Ovary (tissue), 3 donors: Measurements from ENCODE around the gene DDAH2.

Experiments used
- CTCF ChIP-seq, 3 donors: fragments of 450-650 bp in 2 of 3; fragments of 200-600 bp in 1 of 3; IDR thresholded peaks; one replicate each; pipeline versions ENCODE4 v1.5.1 to v1.8.0; 2016 to 2022; ENCODE audit warnings: antibody characterized with exemption in 3 of 3, mild to moderate bottlenecking in 1 of 3
- POLR2A ChIP-seq: fragments of 450-650 bp; IDR thresholded peaks from one replicate; pipeline ENCODE4 v1.6.1; 2017; ENCODE audit warnings: antibody characterized with exemption, mild to moderate bottlenecking, moderate library complexity
- donor health status: DM: no; HTN: no; CAD: no.

- TF ChIP-seq CTCF (IDR thresholded peaks at IDR 0.05) (no peak), POLR2A (no peak)
These were observed 32.2 kb upstream of the DDAH2 start for GRCh38 chr6:31761343-31761742.
